Epithelial cell of prostate (primary cell): Measurements from ENCODE around the gene RBM20.
"Not testable (repeated sequence)": the region's sequence is repeated elsewhere in the genome, so short reads cannot be mapped to it uniquely, and the experiment has no call there.

ENCODE experiments used
- DNase-seq: peaks from one replicate; pipeline ENCODE4 v3.0.0-alpha.2; 2011; ENCODE audit warnings: low read depth, low spot score
- H3K27ac ChIP-seq: fragments of 450-650 bp; 2 replicates; pipeline ENCODE4 v1.5.1; 2017; ENCODE audit warnings: mild to moderate bottlenecking

Gene RBM20

GRCh38 chr10:110753462-110753861 is 109.3 kb downstream of the RBM20 start:
- H3K27ac ChIP-seq: no peak overlapping the region
- DNase-seq: no peak

GRCh38 chr10:110754375-110755105 is 110.4 kb downstream of the RBM20 start:
- H3K27ac ChIP-seq: no peak overlapping the region
- no peak for DNase-seq

GRCh38 chr10:110755781-110756180 is 111.6 kb downstream of the RBM20 start:
- no peak overlapping the region for H3K27ac ChIP-seq
- no peak for DNase-seq

- H3K27ac ChIP-seq: no peak overlapping the region
- DNase-seq: no peak
Measured at GRCh38 chr10:110756876-110757275, 112.7 kb downstream of the RBM20 start.

GRCh38 chr10:110757586-110757985 is 113.5 kb downstream of the RBM20 start:
- no peak for DNase-seq
- no peak overlapping the region for H3K27ac ChIP-seq

GRCh38 chr10:110758128-110758765 is 114.1 kb downstream of the RBM20 start:
- DNase-seq: no peak
- no peak overlapping the region for H3K27ac ChIP-seq

GRCh38 chr10:110758898-110759297 is 114.8 kb downstream of the RBM20 start:
- no peak for DNase-seq
- no peak overlapping the region for H3K27ac ChIP-seq

- no peak overlapping the region for H3K27ac ChIP-seq
Measured at GRCh38 chr10:110759523-110759922, 115.4 kb downstream of the RBM20 start.

GRCh38 chr10:110762109-110762848 is 118.1 kb downstream of the RBM20 start:
- DNase-seq: no peak

More at GRCh38 chr10:110759523-110759922, 115.4 kb downstream of the RBM20 start:
- DNase-seq: no peak

GRCh38 chr10:110762849-110763211 is 118.7 kb downstream of the RBM20 start:
- H3K27ac ChIP-seq: no peak overlapping the region
- DNase-seq: no peak

More at GRCh38 chr10:110762109-110762848, 118.1 kb downstream of the RBM20 start:
- no peak overlapping the region for H3K27ac ChIP-seq

GRCh38 chr10:110764378-110764777 is 120.2 kb downstream of the RBM20 start:
- DNase-seq: no peak
- H3K27ac ChIP-seq: no peak overlapping the region

- DNase-seq: no peak
- H3K27ac ChIP-seq: no peak overlapping the region
Measured at GRCh38 chr10:110764793-110765512, 120.8 kb downstream of the RBM20 start.

- DNase-seq: no peak
- no peak overlapping the region for H3K27ac ChIP-seq
Measured at GRCh38 chr10:110765513-110766319, 121.6 kb downstream of the RBM20 start.

GRCh38 chr10:110767601-110768000 is 123.5 kb downstream of the RBM20 start:
- H3K27ac ChIP-seq, DNase-seq: not testable (repeated sequence)

GRCh38 chr10:110770243-110770642 is 126.1 kb downstream of the RBM20 start:
- H3K27ac ChIP-seq: no peak overlapping the region
- DNase-seq: no peak

- H3K27ac ChIP-seq: no peak overlapping the region
- no peak for DNase-seq
Measured at GRCh38 chr10:110771486-110771885, 127.3 kb downstream of the RBM20 start.

- H3K27ac ChIP-seq: no peak overlapping the region
- no peak for DNase-seq
Measured at GRCh38 chr10:110771991-110772390, 127.9 kb downstream of the RBM20 start.

- H3K27ac ChIP-seq: no peak overlapping the region
- DNase-seq: no peak
Measured at GRCh38 chr10:110772454-110773025, 128.4 kb downstream of the RBM20 start.

- no peak overlapping the region for H3K27ac ChIP-seq
Measured at GRCh38 chr10:110773693-110774068, 129.5 kb downstream of the RBM20 start.

More at GRCh38 chr10:110773693-110774068, 129.5 kb downstream of the RBM20 start:
- no peak for DNase-seq
